Erythroblast (primary cell): ENCODE data around the gene WDR73.

Experiments used
- GATA1 ChIP-seq: IDR thresholded peaks from 2 replicates; pipeline ENCODE4 v1.6.1; 2011; ENCODE audit warnings: low read depth, mild to moderate bottlenecking, control low read depth, low read length, moderate library complexity
- POLR2A ChIP-seq: IDR thresholded peaks from 2 replicates; pipeline ENCODE4 v1.6.1; 2011; ENCODE audit warnings: mild to moderate bottlenecking, low read length

DNA sequence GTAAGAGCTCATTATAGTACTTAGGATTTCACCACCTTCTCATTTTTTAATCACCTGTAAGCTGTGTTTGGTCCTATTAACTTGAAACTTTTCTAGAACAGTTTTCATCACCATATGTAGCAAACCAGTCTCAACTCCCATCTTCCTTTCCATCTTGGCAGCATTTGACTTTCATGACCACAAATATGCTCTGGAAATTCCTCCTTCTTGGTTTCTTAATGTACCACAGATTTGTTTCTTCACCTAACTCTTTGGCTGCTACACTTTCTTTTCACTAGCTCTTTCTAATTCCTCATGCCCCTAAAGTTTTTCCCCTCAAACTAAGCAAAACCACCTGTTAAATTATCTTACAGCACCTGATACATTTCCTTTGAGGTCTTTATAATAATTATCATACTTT is 17.1 kb upstream of the WDR73 start:
- no peak for TF ChIP-seq POLR2A
- TF ChIP-seq GATA1: no peak
